HCT116 (cell line): ENCODE data around the gene P2RX7. TPM values are rescaled to one million over a fixed set of nuclear protein-coding genes. Genes with fewer than 3 reads are reported as not detected.

Source experiments
- ATAC-seq: fragments of 200-7000 bp; cut with Tn5 transposase; 2 replicates; pipeline ENCODE4 v1.9.1; 2020; ENCODE audit warnings: mild to moderate bottlenecking, moderate library complexity
- BruUV-seq: library from RNA; stranded (reverse); fragments of 400-500 nt; replicated peaks from 2 replicates; lab custom pipeline; 2021; lab: Mats Ljungman, UMichigan
- CTCF ChIA-PET: fragments of 300-600 bp; sonication (Branson Sonifier 250); formaldehyde crosslinking; loops from one replicate; lab custom pipeline; 2021; ENCODE audit warnings: antibody characterized with exemption; lab: Charles Lee
- POLR2A ChIA-PET: fragments of 300-600, 350-600 bp; sonication (Branson Sonifier 250); formaldehyde crosslinking; loops from one replicate; lab custom pipeline; 2021; ENCODE audit warnings: antibody characterized with exemption; lab: Charles Lee
- RAD21 ChIA-PET, 2 experiments: fragments of 300-600 bp; sonication (Branson Sonifier 250); formaldehyde crosslinking; loops; one replicate each; lab custom pipeline; 2023; ENCODE audit warnings: low total read pairs in 2 of 2; ENCODE audit not compliant: uncharacterized antibody in 2 of 2, unreplicated experiment in 2 of 2, low non-redundant PET in 1 of 2; lab: Charles Lee
- DNase-seq: peaks from one replicate; pipeline ENCODE4 v3.0.0-alpha.2; 2010; ENCODE audit warnings: low read depth, low spot score
- H2AFZ ChIP-seq: fragments of 200-600 bp; shearing (Covaris generic), sonication (generic); 2 replicates; pipeline ENCODE4 v1.6.1; 2017; ENCODE audit warnings: low read depth, mixed run types, mixed read lengths, antibody characterized with exemption, low read length; ENCODE audit not compliant: poor library complexity, severe bottlenecking
- H3K27ac ChIP-seq: 2 replicates; pipeline ENCODE4 v1.5.1; 2012; ENCODE audit warnings: low read depth, low read length
- H3K27me3 ChIP-seq: fragments of 200-600 bp; sonication (generic); 2 replicates; pipeline ENCODE4 v1.6.1; 2016; ENCODE audit warnings: mixed run types, low read length, mixed read lengths; ENCODE audit not compliant: insufficient read depth
- H3K36me3 ChIP-seq, 2 experiments: fragments of 200-500 bp in 1 of 2; fragments of 200-600 bp in 1 of 2; sonication (Bioruptor generic) in 1 of 2; sonication (generic) in 1 of 2; 2 replicates each; pipeline versions ENCODE4 v1.5.1 to v1.6.1; 2014 to 2016; ENCODE audit warnings: low read length in 2 of 2, inconsistent platforms in 1 of 2, mixed read lengths in 1 of 2, mixed run types in 1 of 2; ENCODE audit not compliant: insufficient read depth in 2 of 2, control insufficient read depth in 1 of 2
- H3K4me1 ChIP-seq, 2 experiments: fragments of 200-600 bp in 1 of 2; sonication (generic) in 1 of 2; 2 replicates each; pipeline versions ENCODE4 v1.5.1 to v1.6.1; 2012 to 2017; ENCODE audit warnings: low read length in 2 of 2, inconsistent platforms in 1 of 2, mild to moderate bottlenecking in 1 of 2, mixed read lengths in 1 of 2, mixed run types in 1 of 2, moderate library complexity in 1 of 2; ENCODE audit not compliant: insufficient read depth in 2 of 2, control insufficient read depth in 1 of 2
- H3K4me2 ChIP-seq: fragments of 200-600 bp; sonication (generic); 2 replicates; pipeline ENCODE4 v1.6.1; 2017; ENCODE audit warnings: mixed run types, low read length, mixed read lengths
- H3K4me3 ChIP-seq, 2 experiments: fragments of 200-600 bp in 1 of 2; sonication (generic) in 1 of 2; replicated peaks in 1 of 2; 2 replicates each; pipeline ENCODE4 v1.5.1; 2011 to 2016; ENCODE audit warnings: low read length in 2 of 2, control low read depth in 1 of 2, low read depth in 1 of 2, mild to moderate bottlenecking in 1 of 2, mixed read lengths in 1 of 2, mixed run types in 1 of 2
- H3K79me2 ChIP-seq: fragments of 200-600 bp; sonication (generic); 2 replicates; pipeline ENCODE4 v1.6.1; 2017; ENCODE audit warnings: mild to moderate bottlenecking, mixed run types, low read length, moderate library complexity, mixed read lengths; ENCODE audit not compliant: insufficient read depth
- H3K9ac ChIP-seq: fragments of 200-600 bp; sonication (generic); 2 replicates; pipeline ENCODE4 v1.6.1; 2016; ENCODE audit warnings: low read length, mixed read lengths
- H3K9me2 ChIP-seq: fragments of 200-600 bp; sonication (generic), shearing (Covaris generic); 2 replicates; pipeline ENCODE4 v1.6.1; 2017; ENCODE audit warnings: mixed run types, mild to moderate bottlenecking, moderate library complexity; ENCODE audit not compliant: insufficient read depth
- H3K9me3 ChIP-seq, 2 experiments: fragments of 200-500 bp in 1 of 2; fragments of 200-600 bp in 1 of 2; sonication (Bioruptor generic) in 1 of 2; sonication (generic) in 1 of 2; 2 replicates each; pipeline ENCODE4 v1.6.1; 2014 to 2017; ENCODE audit warnings: low read length in 2 of 2, mixed read lengths in 2 of 2, inconsistent platforms in 1 of 2, low read depth in 1 of 2, mild to moderate bottlenecking in 1 of 2, mixed run types in 1 of 2, moderate library complexity in 1 of 2; ENCODE audit not compliant: control insufficient read depth in 1 of 2, insufficient read depth in 1 of 2
- H4K20me1 ChIP-seq: fragments of 200-600 bp; sonication (generic), shearing (Covaris generic); 2 replicates; pipeline ENCODE4 v1.6.1; 2017; ENCODE audit warnings: mixed run types, mild to moderate bottlenecking, moderate library complexity; ENCODE audit not compliant: insufficient read depth
- ATF3 ChIP-seq: IDR thresholded peaks from 2 replicates; pipeline ENCODE4 v1.6.1; 2012
- CBX3 ChIP-seq: IDR thresholded peaks from 2 replicates; pipeline ENCODE4 v1.6.1; 2012; ENCODE audit warnings: low read depth
- CTCF ChIP-seq, 3 experiments: fragments of 200-600 bp in 1 of 3; sonication (generic) in 1 of 3; IDR thresholded peaks in 2 of 3; conservative IDR thresholded peaks in 1 of 3; 2 replicates each; pipeline ENCODE4 v1.5.1; 2012 to 2017; ENCODE audit warnings: low read depth in 2 of 3, low read length in 2 of 3, antibody characterized with exemption in 1 of 3, borderline replicate concordance in 1 of 3, control low read depth in 1 of 3, mild to moderate bottlenecking in 1 of 3, mixed read lengths in 1 of 3, mixed run types in 1 of 3, moderate library complexity in 1 of 3; ENCODE audit not compliant: insufficient read depth in 1 of 3
- EGR1 ChIP-seq: IDR thresholded peaks from 2 replicates; pipeline ENCODE4 v1.6.1; 2012; ENCODE audit warnings: low read depth
- EZH2phosphoT487 ChIP-seq: fragments of 200-600 bp; IDR thresholded peaks from 2 replicates; pipeline ENCODE4 v1.6.1; 2018; ENCODE audit warnings: antibody characterized with exemption, borderline replicate concordance
- FOSL1 ChIP-seq: IDR thresholded peaks from 2 replicates; pipeline ENCODE4 v1.6.1; 2012; ENCODE audit warnings: low read depth
- JUND ChIP-seq: IDR thresholded peaks from 2 replicates; pipeline ENCODE4 v1.6.1; 2012
- POLR2AphosphoS5 ChIP-seq: IDR thresholded peaks from 2 replicates; pipeline ENCODE4 v1.6.1; 2011; ENCODE audit warnings: mild to moderate bottlenecking, low read depth, low read length, moderate library complexity
- RAD21 ChIP-seq: IDR thresholded peaks from 2 replicates; pipeline ENCODE4 v1.6.1; 2012; ENCODE audit warnings: low read depth, mild to moderate bottlenecking
- SRF ChIP-seq: IDR thresholded peaks from 2 replicates; pipeline ENCODE4 v1.6.1; 2012; ENCODE audit warnings: low read depth
- intact Hi-C: fragments of 100-400 bp; cut with micrococcal nuclease; formaldehyde crosslinking; loops from 2 replicates; pipeline ENCODE4 v1.10.0; 2022
- total RNA-seq: library from RNA; stranded (reverse); gene quantifications from one replicate; pipeline ENCODE4 v1.2.1, GENCODE V29; 2021; ENCODE audit not compliant: unreplicated experiment

The P2RX7 gene
- total RNA-seq, 1 experiment from 2014 or later: 1.5 TPM

- no peak overlapping the region for H3K4me2 ChIP-seq
- no peaks in the 10 kb centered on the region for H4K20me1 ChIP-seq
- H2AFZ ChIP-seq: peak overlapping the region; percentile 55
- DNase-seq (peak; percentile 56), ATAC-seq (peak; percentile 92)
- no TSS peak for BruUV-seq
- H3K9me2 ChIP-seq: no peaks in the 10 kb centered on the region
- H3K36me3 ChIP-seq: no peaks in the 10 kb centered on the region
- no peak overlapping the region for H3K4me3 ChIP-seq
- H3K9ac ChIP-seq: no peak overlapping the region
- TF ChIP-seq CBX3 (peak; percentile 27; the same call in 1 of the 2 replicates), RAD21 (peak; percentile 95), JUND (no peak), SRF (no peak), FOSL1 (no peak), ATF3 (no peak), EGR1 (no peak), CTCF (IDR thresholded peaks at IDR 0.05 in 2 of 3, conservative IDR thresholded peaks at IDR 0.05 in 1 of 3; ENCODE audit: borderline replicate concordance in 1 of 3, insufficient read depth in 1 of 3, low read depth in 2 of 3, low read length in 2 of 3) (peak; percentile 85 to 99 (median 93)), POLR2AphosphoS5 (no peak), EZH2phosphoT487 (no peak)
- RAD21 ChIA-PET: no interaction called here
- POLR2A ChIA-PET: no interaction called here
- CTCF ChIA-PET: interaction anchor here (1.0 to 1.4 kb wide), 2 partner anchors 14 to 100 kb away, joined by 3 to 4 read pairs; no protein-coding TSS in a partner anchor
- no peaks in the 10 kb centered on the region for H3K4me1 ChIP-seq
- intact Hi-C loops: loop anchor here (2.0 to 5.0 kb wide), 4 partner anchors 48 to 528 kb away; partner anchors contain the start of gene POP5
- H3K27me3 ChIP-seq: no peaks in the 10 kb centered on the region
- H3K27ac ChIP-seq: no peak overlapping the region
- H3K9me3 ChIP-seq: no peaks in the 10 kb centered on the region
- H3K79me2 ChIP-seq: no peaks in the 10 kb centered on the region
Observed at GRCh38 chr12:121110211-121110940, 22.3 kb upstream of the P2RX7 start.
